Lung microvascular endothelial cell (primary cell): Measurements from ENCODE around the gene CEP55. TPM values are rescaled to one million over a fixed set of nuclear protein-coding genes. Genes with fewer than 3 reads are reported as not detected.

Source experiments
- DNase-seq, 2 donors: peaks; one replicate each; pipeline versions ENCODE4 v3.0.0 to v3.0.0-alpha.2; 2010; ENCODE audit warnings: low read depth in 2 of 2
- total RNA-seq: library from RNA; depleted of rRNA; stranded (reverse); fragments of >200 nt; gene quantifications from 2 replicates; pipeline ENCODE4 v1.2.1, GENCODE V29; 2014

The CEP55 gene
- total RNA-seq, 1 donor from 2014 or later = 6.2 TPM

DNA sequence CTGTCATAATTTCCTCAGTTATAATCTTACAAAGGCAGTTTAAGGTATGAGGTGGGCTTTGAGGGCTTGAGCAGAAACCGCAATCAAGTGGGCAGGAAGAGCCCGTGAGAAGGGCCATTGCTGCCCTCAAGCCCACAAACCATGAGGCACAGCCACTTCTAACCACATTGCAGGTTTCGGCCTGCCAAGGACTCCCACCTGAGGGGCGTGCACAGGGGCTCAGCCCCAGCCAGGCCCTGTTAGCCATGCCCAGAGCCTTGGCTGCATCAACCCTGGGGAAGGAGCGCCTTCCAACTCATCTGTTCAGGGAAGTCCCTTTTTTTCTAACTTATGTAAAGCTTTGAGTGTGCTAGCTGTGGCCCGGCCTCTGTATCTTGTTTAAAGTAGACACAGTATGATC, 64.1 kb downstream of the CEP55 start:
- no peak for DNase-seq

DNA sequence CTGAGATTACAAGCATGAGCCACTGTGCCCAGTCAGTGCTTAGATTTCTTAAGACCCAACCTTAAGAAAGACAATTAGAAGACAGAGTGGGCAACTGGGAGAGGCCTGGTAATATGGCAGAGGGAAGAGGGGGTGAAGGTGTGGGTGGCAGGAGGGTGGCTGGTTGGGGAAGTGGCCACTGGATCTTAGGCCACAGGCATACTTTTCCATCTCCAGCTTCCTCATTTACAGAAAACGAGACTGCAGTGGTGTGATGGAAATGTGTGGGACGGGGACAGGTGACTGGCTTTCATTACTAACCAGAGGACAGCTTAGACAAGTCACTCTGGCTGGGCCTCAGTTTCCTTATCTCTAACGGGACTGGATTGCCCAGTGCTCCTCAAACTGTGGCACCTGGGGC, 69.0 kb downstream of the CEP55 start:
- no peak for DNase-seq

GRCh38 chr10:93566435-93567276, 70.2 kb downstream of the CEP55 start, which contains the start of gene FFAR4:
Gene FFAR4, plus strand, starts transcription at chr10:93566665. Its CDS starts 56 bp downstream, at chr10:93566721.
- DNase-seq = no peak

- no peak for DNase-seq
Observed at GRCh38 chr10:93567277-93568104, 71.1 kb downstream of the CEP55 start.

GRCh38 chr10:93568105-93568390, 71.6 kb downstream of the CEP55 start:
- DNase-seq = no peak

- DNase-seq = no peak
Observed at GRCh38 chr10:93570383-93570782, 74.0 kb downstream of the CEP55 start.

- DNase-seq = no peak
Observed at GRCh38 chr10:93572606-93573005, 76.2 kb downstream of the CEP55 start.

DNA sequence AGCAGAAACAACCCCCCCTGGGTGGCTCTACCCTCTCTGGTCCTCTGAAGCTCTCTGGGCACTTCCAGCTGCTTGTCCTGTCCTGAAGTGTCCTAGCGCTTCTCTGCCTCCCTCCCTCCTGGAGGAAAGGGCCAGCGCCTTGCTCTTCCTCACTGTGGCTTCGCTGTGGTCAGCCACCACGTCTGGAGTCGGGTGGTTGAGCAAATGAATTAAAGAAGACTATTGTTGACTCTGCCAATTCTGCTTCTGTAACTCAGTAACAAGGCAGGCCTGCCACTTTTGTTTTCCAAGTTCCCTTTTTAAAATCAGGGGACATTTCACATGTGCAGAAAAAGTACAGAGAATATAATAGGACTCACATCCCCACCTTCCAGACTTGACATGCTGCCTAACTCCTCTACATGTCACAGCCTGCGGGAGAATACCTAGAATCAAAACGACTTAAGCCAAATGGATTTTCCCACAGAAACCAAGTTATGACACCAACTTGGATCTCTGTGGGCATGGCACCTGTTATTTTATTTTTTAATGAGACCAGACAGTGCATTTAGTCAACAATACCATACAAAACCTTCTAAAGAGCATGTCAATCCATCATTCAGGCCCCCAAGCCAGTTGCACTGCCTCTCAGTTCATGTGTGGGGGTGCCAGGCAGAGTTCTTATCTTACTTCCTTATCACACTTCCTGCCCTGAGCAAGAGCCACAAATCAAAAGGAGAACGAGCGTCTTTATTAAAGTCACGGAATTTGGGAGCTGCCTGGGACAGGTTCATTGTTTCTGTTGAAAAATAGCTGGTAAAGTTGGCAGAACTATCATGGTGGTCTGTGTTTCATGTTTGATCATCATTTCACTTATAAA, 76.9 kb downstream of the CEP55 start:
- DNase-seq = no peak

- no peak for DNase-seq
Observed at GRCh38 chr10:93573924-93574323, 77.5 kb downstream of the CEP55 start.

GRCh38 chr10:93576888-93577287, 80.5 kb downstream of the CEP55 start:
- no peak for DNase-seq

DNA sequence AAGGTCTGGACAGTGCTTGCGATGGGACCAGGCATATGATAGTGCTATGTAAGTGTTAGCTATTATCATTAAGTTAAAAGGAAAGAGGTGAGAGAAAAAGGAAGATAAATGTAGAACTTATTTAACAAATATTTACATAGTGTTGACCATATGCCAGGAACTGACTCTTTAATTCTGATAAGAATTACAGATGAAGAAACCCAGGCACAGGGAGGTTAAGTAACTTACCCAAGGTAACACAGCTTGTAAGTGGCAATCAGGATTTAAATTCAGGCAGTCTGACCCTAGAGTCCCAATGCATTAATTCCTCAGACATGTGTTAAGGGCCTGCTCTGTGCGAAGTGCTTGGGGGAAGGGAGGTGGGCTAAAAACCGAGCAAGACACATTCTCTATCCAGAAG, 81.2 kb downstream of the CEP55 start:
- DNase-seq = no peak

Other genes starting within 250 kb of the CEP55 start
- gene MYOF, start 14.3 kb upstream of the CEP55 start, total RNA-seq = 58.1 and 147 TPM in 2 replicates
- not detected in 2 replicates for gene FFAR4, start 70.1 kb downstream of the CEP55 start, total RNA-seq
- gene RBP4, start 104.6 kb downstream of the CEP55 start, total RNA-seq = not detected in 2 replicates
- gene PDE6C, start 115.9 kb downstream of the CEP55 start, total RNA-seq = not detected in 2 replicates
- gene FRA10AC1, start 206.0 kb downstream of the CEP55 start, total RNA-seq = 1.1 and 3.2 TPM in 2 replicates